ENCODE data around the gene FIGNL1. TPM values are rescaled to one million over a fixed set of nuclear protein-coding genes. Genes with fewer than 3 reads are reported as not detected.

The FIGNL1 gene
- polyA plus RNA-seq, 2 of the 4 experiments (the other 2 are of a cell fraction), result 25.4 to 27.9 TPM

DNA sequence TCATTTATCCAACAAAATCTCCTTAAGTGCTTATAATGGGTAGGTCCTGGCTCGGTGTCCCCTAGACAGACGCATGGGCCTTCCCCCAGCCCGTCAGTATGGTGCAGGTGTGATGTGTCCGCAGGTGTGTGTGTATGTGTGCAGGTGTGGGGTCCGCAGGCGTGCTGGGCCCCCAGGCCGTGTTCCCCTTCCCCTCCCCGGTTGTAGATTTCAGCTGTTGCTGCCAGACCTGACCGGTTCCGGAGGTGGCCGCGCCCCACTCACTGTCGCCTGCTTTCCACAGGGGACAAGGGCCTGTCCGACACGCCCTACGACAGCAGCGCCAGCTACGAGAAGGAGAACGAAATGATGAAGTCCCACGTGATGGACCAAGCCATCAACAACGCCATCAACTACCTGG is 50.5 kb downstream of the FIGNL1 start:
- Histone ChIP-seq H3K4me1 (no peaks in the 10 kb centered on the region), H3K27ac (no peak overlapping the region), H3K4me2 (no peak overlapping the region), H3K4me3 (no peak overlapping the region), H3K9me3 (no peaks in the 10 kb centered on the region)
- FAIRE-seq (no peak), DNase-seq (ENCODE audit: low read depth in 1 of 2, low spot score in 1 of 2) (no peak), ATAC-seq (no peak)
- POLR2A ChIA-PET, result no interaction called here
- CTCF ChIA-PET, result interaction anchor here (1.5 kb wide), 1 partner anchor 18 kb away, joined by 4 read pairs; no protein-coding TSS in a partner anchor
- TF ChIP-seq NFE2L2 (conservative IDR thresholded peaks at IDR 0.05; ENCODE audit: low read length), result no peak
- TF ChIP-seq EHMT2 (IDR thresholded peaks at IDR 0.05; ENCODE audit: low read depth), result no peak
- no peak for TF ChIP-seq MAFK (IDR thresholded peaks at IDR 0.05; ENCODE audit: partially characterized antibody)
- WGBS (ENCODE audit: missing lambda C conversion rate), result 60% methylated on average over 20 of the region's 21 CpGs

DNA sequence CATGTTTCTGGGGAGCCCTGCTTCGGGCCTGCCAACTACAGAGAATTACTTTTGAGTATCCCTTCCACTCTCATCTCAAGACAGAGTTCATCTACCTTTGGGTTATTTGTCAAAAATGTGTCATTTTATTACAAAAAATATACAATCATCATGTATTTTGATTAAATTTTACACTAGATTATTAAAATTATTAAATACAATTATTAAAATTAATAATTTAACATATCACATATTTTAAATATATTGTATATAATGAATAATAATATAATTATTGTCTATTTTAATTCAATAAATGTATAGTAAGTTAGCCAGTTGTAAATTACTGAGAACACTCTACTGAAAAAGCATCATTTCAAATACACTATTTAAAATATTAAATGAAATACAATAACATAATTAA is 50.9 kb downstream of the FIGNL1 start:
- ChIA-PET POLR2A (no interaction called here), CTCF (interaction anchor here (1.5 kb wide), 1 partner anchor 19 kb away, joined by 4 read pairs; no protein-coding TSS in a partner anchor)
- DNase-seq (ENCODE audit: low read depth in 1 of 2, low spot score in 1 of 2), result no peak
- Histone ChIP-seq H3K4me3 (no peak overlapping the region), H3K4me1 (no peaks in the 10 kb centered on the region), H3K9me3 (no peaks in the 10 kb centered on the region), H3K4me2 (no peak overlapping the region), H3K27ac (no peak overlapping the region)
- 0% methylated on average over 1 of the region's 1 CpG for WGBS (ENCODE audit: missing lambda C conversion rate)
- TF ChIP-seq, protein P1, sequence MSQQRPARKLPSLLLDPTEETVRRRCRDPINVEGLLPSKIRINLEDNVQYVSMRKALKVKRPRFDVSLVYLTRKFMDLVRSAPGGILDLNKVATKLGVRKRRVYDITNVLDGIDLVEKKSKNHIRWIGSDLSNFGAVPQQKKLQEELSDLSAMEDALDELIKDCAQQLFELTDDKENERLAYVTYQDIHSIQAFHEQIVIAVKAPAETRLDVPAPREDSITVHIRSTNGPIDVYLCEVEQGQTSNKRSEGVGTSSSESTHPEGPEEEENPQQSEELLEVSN (IDR thresholded peaks at IDR 0.05; ENCODE audit: borderline replicate concordance, low read depth), result no peak
- TF ChIP-seq, protein P2, sequence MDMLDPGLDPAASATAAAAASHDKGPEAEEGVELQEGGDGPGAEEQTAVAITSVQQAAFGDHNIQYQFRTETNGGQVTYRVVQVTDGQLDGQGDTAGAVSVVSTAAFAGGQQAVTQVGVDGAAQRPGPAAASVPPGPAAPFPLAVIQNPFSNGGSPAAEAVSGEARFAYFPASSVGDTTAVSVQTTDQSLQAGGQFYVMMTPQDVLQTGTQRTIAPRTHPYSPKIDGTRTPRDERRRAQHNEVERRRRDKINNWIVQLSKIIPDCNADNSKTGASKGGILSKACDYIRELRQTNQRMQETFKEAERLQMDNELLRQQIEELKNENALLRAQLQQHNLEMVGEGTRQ (IDR thresholded peaks at IDR 0.05), result no peak
- no peak for TF ChIP-seq TP53 (CRISPR knock-in tag; IDR thresholded peaks at IDR 0.05)
- TF ChIP-seq KDM5A (IDR thresholded peaks at IDR 0.05), result no peak
- TF ChIP-seq FOSL2 (IDR thresholded peaks at IDR 0.05), result no peak
- no peak for TF ChIP-seq FOSL2 (CRISPR knock-in tag; IDR thresholded peaks at IDR 0.05)
- no peak for TF ChIP-seq MAZ (IDR thresholded peaks at IDR 0.05; ENCODE audit: borderline replicate concordance, low read depth, low read length)
- no peak for TF ChIP-seq GATA3 (IDR thresholded peaks at IDR 0.05; ENCODE audit: borderline replicate concordance)
- no peak for TF ChIP-seq SREBF2 (IDR thresholded peaks at IDR 0.05)
- TF ChIP-seq CBX8 (IDR thresholded peaks at IDR 0.05), result no peak
- no peak for TF ChIP-seq HDAC2 (IDR thresholded peaks at IDR 0.05)
- no peak for TF ChIP-seq EHF (CRISPR knock-in tag; IDR thresholded peaks at IDR 0.05)
- no peak for TF ChIP-seq EHMT2 (IDR thresholded peaks at IDR 0.05; ENCODE audit: low read depth)
- TF ChIP-seq HOXA7 (CRISPR knock-in tag; IDR thresholded peaks at IDR 0.05), result no peak
- TF ChIP-seq, protein P3, sequence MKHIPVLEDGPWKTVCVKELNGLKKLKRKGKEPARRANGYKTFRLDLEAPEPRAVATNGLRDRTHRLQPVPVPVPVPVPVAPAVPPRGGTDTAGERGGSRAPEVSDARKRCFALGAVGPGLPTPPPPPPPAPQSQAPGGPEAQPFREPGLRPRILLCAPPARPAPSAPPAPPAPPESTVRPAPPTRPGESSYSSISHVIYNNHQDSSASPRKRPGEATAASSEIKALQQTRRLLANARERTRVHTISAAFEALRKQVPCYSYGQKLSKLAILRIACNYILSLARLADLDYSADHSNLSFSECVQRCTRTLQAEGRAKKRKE (CRISPR knock-in tag; IDR thresholded peaks at IDR 0.05; ENCODE audit: low read depth), result no peak
- FAIRE-seq, result no peak
- ATAC-seq, result no peak

DNA sequence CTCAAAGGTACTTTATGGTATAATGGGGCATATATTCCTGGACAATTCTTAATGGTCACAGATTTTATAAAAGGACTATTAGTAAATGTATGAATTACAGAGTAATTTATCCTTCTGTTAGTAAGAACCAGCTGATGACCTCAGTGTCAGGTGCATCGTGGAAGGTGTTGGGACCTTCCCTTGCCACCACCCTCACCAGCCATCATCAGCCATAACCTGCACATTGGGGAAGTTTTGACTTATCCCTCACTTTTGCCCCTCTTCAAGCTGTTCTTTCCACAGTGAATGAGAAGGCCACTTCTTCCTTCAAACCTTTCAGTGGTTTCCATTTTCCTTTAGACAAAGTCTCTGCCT is 52.2 kb downstream of the FIGNL1 start:
- TF ChIP-seq HDAC2 (IDR thresholded peaks at IDR 0.05), result no peak
- Histone ChIP-seq H3K9me3 (no peaks in the 10 kb centered on the region), H3K27ac (no peak overlapping the region), H3K4me3 (no peak overlapping the region), H3K4me2 (no peak overlapping the region), H3K4me1 (no peaks in the 10 kb centered on the region)
- ATAC-seq (no peak), FAIRE-seq (no peak), DNase-seq (ENCODE audit: low read depth in 1 of 2, low spot score in 1 of 2) (no peak)
- POLR2A ChIA-PET, result no interaction called here
- CTCF ChIA-PET, result interaction anchor here (0.8 to 1.0 kb wide), 2 partner anchors 28 to 29 kb away, joined by 3 read pairs; no protein-coding TSS in a partner anchor
- WGBS (ENCODE audit: missing lambda C conversion rate), result 5% methylated on average over 1 of the region's 1 CpG

DNA sequence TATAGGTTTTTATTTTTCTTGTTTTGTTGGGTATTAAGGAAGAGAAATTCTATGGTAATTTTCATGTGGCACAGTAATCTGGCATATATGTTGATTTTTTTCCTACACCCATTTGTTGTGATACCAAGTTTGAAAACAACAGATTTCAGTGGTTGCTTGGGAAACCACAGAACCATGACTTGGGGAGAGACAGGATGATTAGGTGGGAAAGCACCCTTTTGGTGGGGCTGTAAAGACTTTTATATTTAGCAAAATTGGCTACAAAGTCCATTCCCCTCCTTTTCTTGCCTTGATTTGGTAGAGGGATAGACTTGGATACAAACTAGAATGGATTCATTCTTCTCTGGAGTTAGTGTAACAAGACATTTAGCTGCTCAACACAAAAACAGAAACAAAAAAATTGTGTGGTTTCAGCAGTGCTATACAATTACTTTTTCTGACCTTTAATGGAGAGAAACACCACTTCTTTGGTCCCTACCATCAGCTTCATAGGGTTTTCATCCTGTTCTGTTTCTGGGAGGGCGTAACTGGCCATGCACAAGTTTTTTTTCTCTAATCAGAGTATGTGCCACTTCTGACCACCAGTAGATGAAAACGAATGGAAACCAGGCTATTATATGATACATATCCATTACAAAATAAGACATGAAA is 52.7 kb downstream of the FIGNL1 start:
- no peak overlapping the region for H3K27ac ChIP-seq
- ChIA-PET POLR2A (no interaction called here), CTCF (interaction anchor here (0.8 to 1.0 kb wide), 2 partner anchors 27 to 29 kb away, joined by 3 read pairs; no protein-coding TSS in a partner anchor)
- no peaks in the 10 kb centered on the region for H3K4me1 ChIP-seq
- 0% methylated on average over 2 of the region's 2 CpGs for WGBS (ENCODE audit: missing lambda C conversion rate)
- H3K4me2 ChIP-seq, result no peak overlapping the region
- FAIRE-seq (no peak), ATAC-seq (no peak), DNase-seq (ENCODE audit: low read depth in 1 of 2, low spot score in 1 of 2) (no peak)
- TF ChIP-seq RNF2 (IDR thresholded peaks at IDR 0.05; ENCODE audit: borderline replicate concordance, low read depth) (no peak), HOXB13 (CRISPR knock-in tag; IDR thresholded peaks at IDR 0.05; ENCODE audit: low read depth) (no peak), TFCP2L1 (CRISPR knock-in tag; IDR thresholded peaks at IDR 0.05) (no peak), MYC (IDR thresholded peaks at IDR 0.05; ENCODE audit: borderline replicate concordance, low read length) (no peak), CHD2 (IDR thresholded peaks at IDR 0.05; ENCODE audit: low read length, partially characterized antibody) (no peak), CBX2 (IDR thresholded peaks at IDR 0.05; ENCODE audit: borderline replicate concordance, low read depth) (no peak), HDAC2 (IDR thresholded peaks at IDR 0.05) (no peak), ZFP36 (IDR thresholded peaks at IDR 0.05; ENCODE audit: borderline replicate concordance, partially characterized antibody) (no peak), RAD21 (conservative IDR thresholded peaks at IDR 0.05 in 1 of 2, IDR thresholded peaks at IDR 0.05 in 1 of 2) (no peak)
- TF ChIP-seq, protein P4, sequence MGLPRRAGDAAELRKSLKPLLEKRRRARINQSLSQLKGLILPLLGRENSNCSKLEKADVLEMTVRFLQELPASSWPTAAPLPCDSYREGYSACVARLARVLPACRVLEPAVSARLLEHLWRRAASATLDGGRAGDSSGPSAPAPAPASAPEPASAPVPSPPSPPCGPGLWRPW (IDR thresholded peaks at IDR 0.05), result no peak
- H3K4me3 ChIP-seq, result no peak overlapping the region
- no peaks in the 10 kb centered on the region for H3K9me3 ChIP-seq
